Vagina (tissue), 2 donors: ENCODE measurements around the gene DPYSL5. TPM values are rescaled to one million over a fixed set of nuclear protein-coding genes. Genes with fewer than 3 reads are reported as not detected.

Source experiments
- DNase-seq, 2 donors: peaks; one replicate each; pipeline ENCODE4 v3.0.0-alpha.2; 2017; ENCODE audit errors: extremely low spot score in 2 of 2
- H3K27ac ChIP-seq: fragments of 200-600 bp; sonication (generic); one replicate; pipeline ENCODE4 v1.5.1; 2019
- H3K27me3 ChIP-seq: fragments of 200-600 bp; sonication (generic); one replicate; pipeline ENCODE4 v1.5.1; 2019
- H3K36me3 ChIP-seq, 2 donors: fragments of 200-600 bp; sonication (generic); one replicate each; pipeline ENCODE4 v1.5.1; 2017 to 2019
- H3K4me1 ChIP-seq: fragments of 200-600 bp; sonication (generic); one replicate; pipeline ENCODE4 v1.5.1; 2019
- H3K4me3 ChIP-seq, 2 donors: fragments of 200-600 bp; sonication (generic); 1 replicate in 1 of 2; 2 replicates in 1 of 2; pipeline ENCODE4 v1.5.1; 2016 to 2019
- H3K9me3 ChIP-seq: fragments of 200-600 bp; sonication (generic); one replicate; pipeline ENCODE4 v1.5.1; 2019
- CTCF ChIP-seq, 3 experiments: fragments of 450-650 bp in 2 of 3; fragments of 200-600 bp in 1 of 3; sonication (generic) in 1 of 3; IDR thresholded peaks; one replicate each; pipeline ENCODE4 v1.5.1; 2017 to 2019; ENCODE audit warnings: antibody characterized with exemption in 3 of 3, mild to moderate bottlenecking in 2 of 3, moderate library complexity in 2 of 3
- POLR2A ChIP-seq, 2 donors: fragments of 450-650 bp; IDR thresholded peaks; one replicate each; pipeline ENCODE4 v1.6.1; 2017; ENCODE audit warnings: antibody characterized with exemption in 2 of 2, mild to moderate bottlenecking in 2 of 2, moderate library complexity in 2 of 2
- POLR2AphosphoS5 ChIP-seq, 2 donors: sonication (generic); formaldehyde crosslinking; IDR thresholded peaks; one replicate each; pipeline ENCODE4 v1.9.0; 2017; ENCODE audit warnings: antibody characterized with exemption in 2 of 2, mild to moderate bottlenecking in 2 of 2, low read depth in 1 of 2; ENCODE audit not compliant: insufficient read depth in 1 of 2
- intact Hi-C: fragments of 100-400 bp; cut with DNase I; formaldehyde crosslinking; loops from one replicate; pipeline ENCODE4 v1.15.1; 2023
- total RNA-seq: library from RNA; depleted of rRNA; stranded (reverse); fragments of >200 nt; gene quantifications from one replicate; pipeline ENCODE4 v1.2.3, GENCODE V29; 2016

The DPYSL5 gene
- total RNA-seq, 1 donor from 2014 or later = 0.74 TPM

DNA sequence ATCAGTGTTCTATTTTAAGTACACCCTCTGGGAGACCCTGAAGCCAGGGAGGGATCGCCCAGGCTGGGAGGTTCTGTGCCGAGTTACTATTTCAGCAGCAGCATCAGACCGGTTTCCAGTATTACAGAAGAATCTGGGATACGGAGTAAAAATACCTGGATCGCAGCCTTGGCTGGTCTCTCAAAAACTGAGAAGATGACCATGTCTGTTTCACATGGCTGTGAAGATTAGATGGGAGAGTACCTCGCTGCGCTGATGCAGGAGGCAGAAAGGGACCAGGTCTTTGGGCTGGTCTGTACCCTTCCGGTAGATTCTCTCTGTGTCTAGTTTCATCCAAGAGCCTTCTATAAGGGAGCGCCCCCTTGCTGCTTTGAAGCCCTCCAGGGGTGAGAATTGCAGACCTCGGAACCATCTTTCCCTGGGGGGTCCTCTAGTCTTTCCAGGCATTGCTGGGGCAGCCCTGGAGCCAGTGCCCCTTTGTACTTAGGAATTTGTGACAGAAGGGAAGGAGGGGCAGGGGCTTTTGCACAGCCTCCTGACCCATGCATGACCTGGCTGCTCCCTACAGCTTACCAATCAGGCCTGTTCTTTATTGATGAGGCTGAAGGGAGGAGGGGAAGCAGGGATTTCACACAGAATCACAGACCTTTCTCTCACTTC is 66.2 kb downstream of the DPYSL5 start:
- TF ChIP-seq POLR2A (IDR thresholded peaks at IDR 0.05) = no peak
- TF ChIP-seq POLR2AphosphoS5 (IDR thresholded peaks at IDR 0.05; ENCODE audit: insufficient read depth in 1 of 2, low read depth in 1 of 2) = no peak
- TF ChIP-seq CTCF (IDR thresholded peaks at IDR 0.05) = no peak
- DNase-seq = peak; percentile 42 to 74
- no peak overlapping the region for H3K4me3 ChIP-seq
- intact Hi-C loops = no loop called here
- H3K4me1 ChIP-seq = no peaks in the 10 kb centered on the region
- H3K9me3 ChIP-seq = no peaks in the 10 kb centered on the region
- H3K36me3 ChIP-seq = no peaks in the 10 kb centered on the region
- H3K27me3 ChIP-seq = no peaks in the 10 kb centered on the region
- H3K27ac ChIP-seq = no peak overlapping the region

DNA sequence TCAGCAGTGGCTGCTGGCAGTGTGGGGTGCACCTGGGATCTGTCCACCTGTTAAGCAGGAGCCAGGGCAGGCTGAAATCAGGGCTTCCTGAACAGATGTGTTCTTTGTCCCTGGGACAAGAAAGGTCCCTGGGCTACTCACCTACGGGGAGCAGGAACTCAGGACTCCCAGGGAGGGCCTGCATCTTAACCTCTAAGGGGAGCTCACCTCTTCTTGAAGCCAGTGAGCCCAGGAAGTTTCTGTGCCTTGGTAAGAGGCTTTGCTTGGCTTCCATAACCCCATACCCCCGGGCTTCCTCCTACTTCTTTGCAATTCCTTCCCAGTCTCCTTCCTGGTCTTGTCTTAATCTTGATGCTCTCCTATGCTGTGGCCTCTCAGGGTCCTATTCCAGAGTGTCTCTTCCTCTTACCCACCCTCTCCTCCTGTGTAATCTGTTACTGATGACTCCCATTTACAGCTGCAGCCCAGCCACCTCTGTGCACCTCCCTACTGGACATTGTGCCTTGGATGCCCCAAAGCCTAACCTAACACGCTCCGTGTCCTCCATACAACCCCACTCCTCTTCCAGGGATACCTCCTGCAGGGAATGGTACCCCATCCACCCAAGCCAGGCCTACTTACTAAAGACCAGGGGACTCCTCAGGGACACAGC is 66.9 kb downstream of the DPYSL5 start:
- peak; percentile 64 to 72 for DNase-seq
- H3K4me1 ChIP-seq = no peaks in the 10 kb centered on the region
- no peaks in the 10 kb centered on the region for H3K9me3 ChIP-seq
- H3K27ac ChIP-seq = no peak overlapping the region
- intact Hi-C loops = no loop called here
- no peaks in the 10 kb centered on the region for H3K27me3 ChIP-seq
- H3K36me3 ChIP-seq = no peaks in the 10 kb centered on the region
- TF ChIP-seq POLR2A (IDR thresholded peaks at IDR 0.05) (no peak), POLR2AphosphoS5 (IDR thresholded peaks at IDR 0.05; ENCODE audit: insufficient read depth in 1 of 2, low read depth in 1 of 2) (no peak), CTCF (IDR thresholded peaks at IDR 0.05) (no peak)
- H3K4me3 ChIP-seq = no peak overlapping the region

DNA sequence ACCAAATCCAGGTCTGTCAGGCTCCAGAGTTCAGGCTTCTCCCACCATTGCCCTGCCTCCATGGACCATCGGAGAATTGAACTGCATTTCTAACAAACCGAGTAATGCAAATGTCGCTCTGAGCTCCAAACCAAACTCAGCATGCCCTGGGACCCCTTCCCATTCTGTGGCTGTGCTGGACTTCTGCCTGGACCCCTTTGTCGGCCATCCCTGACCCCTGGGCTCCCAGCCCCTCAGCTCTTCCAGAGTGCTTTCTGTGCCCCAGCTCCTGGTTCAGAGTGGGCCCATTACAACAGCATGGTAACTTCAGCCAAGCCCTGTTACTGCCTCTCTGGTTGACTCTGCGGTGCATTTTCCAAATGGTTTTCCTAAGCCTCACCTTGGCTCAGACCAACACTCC is 67.4 kb downstream of the DPYSL5 start:
- TF ChIP-seq POLR2AphosphoS5 (IDR thresholded peaks at IDR 0.05; ENCODE audit: insufficient read depth in 1 of 2, low read depth in 1 of 2) (no peak), POLR2A (IDR thresholded peaks at IDR 0.05) (no peak), CTCF (IDR thresholded peaks at IDR 0.05) (no peak)
- intact Hi-C loops = no loop called here
- H3K36me3 ChIP-seq = no peaks in the 10 kb centered on the region
- no peaks in the 10 kb centered on the region for H3K27me3 ChIP-seq
- DNase-seq = peak; percentile 27 to 49
- H3K9me3 ChIP-seq = no peaks in the 10 kb centered on the region
- no peaks in the 10 kb centered on the region for H3K4me1 ChIP-seq
- H3K4me3 ChIP-seq = no peak overlapping the region
- H3K27ac ChIP-seq = no peak overlapping the region

DNA sequence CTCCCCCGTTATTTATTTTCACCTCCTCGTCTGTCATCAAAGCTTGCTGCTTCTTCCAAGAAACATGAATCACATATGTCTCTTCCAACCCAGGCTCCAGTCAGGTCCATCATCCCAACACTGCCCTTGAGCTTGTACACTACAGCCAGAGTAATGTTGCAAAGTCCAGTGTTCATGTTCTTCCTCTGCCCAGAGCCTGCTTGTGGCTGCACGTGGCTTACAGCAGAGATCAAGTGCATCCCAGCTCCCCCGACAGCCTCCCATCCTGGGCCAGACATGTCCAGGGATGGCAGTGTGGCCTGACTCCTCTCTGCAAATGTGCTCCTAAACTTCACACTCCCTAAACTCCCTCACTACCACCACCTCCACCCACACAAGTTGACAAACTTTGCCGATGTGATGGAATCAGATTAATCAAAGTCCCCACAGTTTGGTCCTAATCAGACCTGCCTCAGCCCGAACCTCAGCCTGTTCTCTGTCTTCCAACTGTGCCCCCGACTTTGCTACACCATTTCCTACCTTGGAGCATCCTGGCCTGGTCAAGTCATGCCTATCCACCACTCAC is 68.3 kb downstream of the DPYSL5 start:
- TF ChIP-seq POLR2A (IDR thresholded peaks at IDR 0.05) (no peak), CTCF (IDR thresholded peaks at IDR 0.05) (no peak), POLR2AphosphoS5 (IDR thresholded peaks at IDR 0.05; ENCODE audit: insufficient read depth in 1 of 2, low read depth in 1 of 2) (no peak)
- H3K36me3 ChIP-seq = no peaks in the 10 kb centered on the region
- intact Hi-C loops = no loop called here
- H3K4me1 ChIP-seq = no peaks in the 10 kb centered on the region
- H3K27ac ChIP-seq = no peak overlapping the region
- no peak overlapping the region for H3K4me3 ChIP-seq
- no peaks in the 10 kb centered on the region for H3K9me3 ChIP-seq
- peak; percentile 34 to 67 for DNase-seq
- no peaks in the 10 kb centered on the region for H3K27me3 ChIP-seq
